Activated T-helper 1 cell treated with anti-CD3 and anti-CD28 coated beads, Interleukin-12 subunit alpha, Interleukin-12 subunit beta, Interleukin-2, Interleukin-4 antibody, amounts not matched to agents 30 ng/mL and 10 ng/mL and 1 ng/mL, durations not matched to agents 14 hours and 24 hours and 36 hours (primary cell): ENCODE measurements around the gene LDB1. TPM values are rescaled to one million over a fixed set of nuclear protein-coding genes. Genes with fewer than 3 reads are reported as not detected.

Experiments used
- DNase-seq: peaks from one replicate; pipeline ENCODE4 v3.0.0; 2021; ENCODE audit warnings: low spot score
- H3K27ac Mint-ChIP-seq: one replicate; pipeline ENCODE4 v1.8.0; 2021; ENCODE audit warnings: mild to moderate bottlenecking, mixed read lengths
- H3K27me3 Mint-ChIP-seq: one replicate; pipeline ENCODE4 v1.8.0; 2022; ENCODE audit warnings: mild to moderate bottlenecking, moderate library complexity, mixed read lengths; ENCODE audit not compliant: insufficient read depth
- H3K36me3 Mint-ChIP-seq: one replicate; pipeline ENCODE4 v1.8.0; 2021; ENCODE audit warnings: low read depth, mixed read lengths
- H3K4me1 Mint-ChIP-seq: one replicate; pipeline ENCODE4 v1.8.0; 2021; ENCODE audit warnings: low read depth, mixed read lengths
- H3K4me3 Mint-ChIP-seq: one replicate; pipeline ENCODE4 v1.8.0; 2021; ENCODE audit warnings: mild to moderate bottlenecking, moderate library complexity, mixed read lengths
- H3K9me3 Mint-ChIP-seq: one replicate; pipeline ENCODE4 v1.8.0; 2021; ENCODE audit warnings: mixed read lengths
- intact Hi-C: fragments of 100-400 bp; cut with micrococcal nuclease; formaldehyde crosslinking; loops from one replicate; pipeline ENCODE4 v1.15.1; 2024
- total RNA-seq: library from RNA; stranded (reverse); gene quantifications from 2 replicates; pipeline ENCODE4 v1.2.3, GENCODE V29; 2022

Gene LDB1
- total RNA-seq, 1 donor from 2014 or later, result 87.1 TPM

DNA sequence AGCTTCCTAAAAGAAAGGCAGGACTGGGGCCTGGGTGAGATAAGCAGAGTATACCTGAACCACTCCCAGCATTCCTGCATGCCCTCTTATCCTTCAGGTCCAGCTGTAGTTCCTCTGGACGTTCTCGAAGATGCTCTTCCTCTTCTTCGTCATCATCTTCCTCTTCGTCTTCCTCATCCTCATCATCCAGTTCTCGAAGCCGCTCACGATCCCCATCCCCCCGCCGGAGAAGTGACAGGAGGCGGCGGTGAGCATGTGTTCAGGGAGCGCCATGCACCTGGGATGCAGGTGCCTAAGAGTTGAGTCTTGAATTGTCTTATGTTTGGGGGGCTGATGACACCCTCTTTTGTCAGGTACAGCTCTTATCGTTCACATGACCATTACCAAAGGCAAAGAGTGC is 28.1 kb upstream of the LDB1 start:
- Mint-ChIP-seq H3K36me3 (peaks cover 64% of the 10 kb centered on the region), H3K9me3 (no peaks in the 10 kb centered on the region), H3K27ac (no peak overlapping the region), H3K4me1 (peaks cover 20% of the 10 kb centered on the region), H3K4me3 (no peak overlapping the region), H3K27me3 (no peaks in the 10 kb centered on the region)
- no peak for DNase-seq
- intact Hi-C loops, result no loop called here

DNA sequence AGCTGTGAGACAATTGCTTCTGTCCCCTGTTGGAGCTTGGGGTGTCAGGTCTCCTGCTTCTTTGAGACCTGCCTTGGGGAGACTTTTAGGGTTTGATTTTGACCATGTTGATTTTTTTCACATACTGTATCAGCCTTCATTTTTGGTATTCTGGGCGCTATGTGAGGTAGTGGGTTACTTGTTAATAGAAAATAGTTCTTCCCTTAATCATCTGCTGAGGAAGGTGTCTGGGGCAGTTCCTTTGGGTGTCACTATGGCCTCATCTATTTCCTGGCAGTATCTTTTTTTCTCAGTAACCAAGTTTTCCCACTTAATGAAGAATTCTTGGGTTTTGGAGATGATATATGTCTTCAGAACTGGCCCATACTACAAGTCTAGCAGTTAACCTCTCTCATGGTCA is 27.4 kb upstream of the LDB1 start:
- no peaks in the 10 kb centered on the region for H3K27me3 Mint-ChIP-seq
- no peak overlapping the region for H3K4me3 Mint-ChIP-seq
- H3K27ac Mint-ChIP-seq, result no peak overlapping the region
- intact Hi-C loops, result no loop called here
- no peaks in the 10 kb centered on the region for H3K9me3 Mint-ChIP-seq
- H3K4me1 Mint-ChIP-seq, result peaks cover 21% of the 10 kb centered on the region
- H3K36me3 Mint-ChIP-seq, result peaks cover 62% of the 10 kb centered on the region
- DNase-seq, result no peak

DNA sequence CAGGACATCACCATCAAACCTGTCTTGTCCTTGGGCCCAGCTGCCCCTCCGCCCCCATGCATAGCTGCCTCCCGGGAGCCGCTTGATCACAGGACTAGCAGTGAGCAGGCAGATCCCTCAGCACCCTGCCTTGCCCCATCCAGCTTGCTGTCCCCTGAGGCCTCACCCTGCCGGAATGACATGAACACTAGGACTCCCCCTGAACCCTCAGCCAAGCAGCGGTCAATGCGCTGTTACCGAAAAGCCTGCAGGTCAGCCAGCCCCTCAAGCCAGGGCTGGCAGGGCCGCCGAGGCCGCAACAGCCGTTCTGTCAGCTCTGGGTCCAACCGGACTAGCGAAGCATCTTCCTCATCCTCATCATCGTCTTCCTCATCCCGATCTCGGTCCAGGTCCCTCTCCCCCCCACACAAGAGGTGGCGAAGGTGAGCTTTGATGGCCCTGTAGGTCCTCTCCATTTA is 26.8 kb upstream of the LDB1 start:
- no peak overlapping the region for H3K27ac Mint-ChIP-seq
- no peak overlapping the region for H3K4me3 Mint-ChIP-seq
- peaks cover 62% of the 10 kb centered on the region for H3K36me3 Mint-ChIP-seq

DNA sequence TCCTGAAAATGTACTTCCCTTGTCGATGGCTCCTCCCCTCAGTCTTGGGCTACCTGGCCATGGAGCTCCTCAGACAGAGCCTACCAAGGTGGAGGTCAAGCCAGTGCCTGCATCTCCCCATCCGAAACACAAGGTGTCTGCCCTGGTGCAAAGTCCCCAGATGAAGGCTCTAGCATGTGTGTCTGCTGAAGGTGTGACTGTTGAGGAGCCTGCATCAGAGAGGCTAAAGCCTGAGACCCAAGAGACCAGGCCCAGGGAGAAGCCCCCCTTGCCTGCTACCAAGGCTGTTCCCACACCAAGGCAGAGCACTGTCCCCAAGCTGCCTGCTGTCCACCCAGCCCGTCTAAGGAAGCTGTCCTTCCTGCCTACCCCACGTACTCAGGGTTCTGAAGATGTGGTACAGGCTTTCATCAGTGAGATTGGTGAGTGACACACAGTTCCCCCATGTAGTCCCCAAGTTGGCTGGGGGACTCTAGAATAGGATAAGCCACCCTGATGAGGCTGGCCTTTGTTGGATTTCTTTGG is 21.5 kb upstream of the LDB1 start:
- no peak for DNase-seq
- Mint-ChIP-seq H3K4me3 (no peak overlapping the region), H3K36me3 (peaks cover 56% of the 10 kb centered on the region), H3K27ac (peak overlapping the region; percentile 16), H3K27me3 (no peaks in the 10 kb centered on the region), H3K4me1 (peaks cover 9% of the 10 kb centered on the region), H3K9me3 (no peaks in the 10 kb centered on the region)
- intact Hi-C loops, result no loop called here

More for the DNA sequence above, 26.8 kb upstream of the LDB1 start:
- Mint-ChIP-seq H3K4me1 (peaks cover 21% of the 10 kb centered on the region), H3K9me3 (no peaks in the 10 kb centered on the region), H3K27me3 (no peaks in the 10 kb centered on the region)
- intact Hi-C loops, result no loop called here
- DNase-seq, result no peak

DNA sequence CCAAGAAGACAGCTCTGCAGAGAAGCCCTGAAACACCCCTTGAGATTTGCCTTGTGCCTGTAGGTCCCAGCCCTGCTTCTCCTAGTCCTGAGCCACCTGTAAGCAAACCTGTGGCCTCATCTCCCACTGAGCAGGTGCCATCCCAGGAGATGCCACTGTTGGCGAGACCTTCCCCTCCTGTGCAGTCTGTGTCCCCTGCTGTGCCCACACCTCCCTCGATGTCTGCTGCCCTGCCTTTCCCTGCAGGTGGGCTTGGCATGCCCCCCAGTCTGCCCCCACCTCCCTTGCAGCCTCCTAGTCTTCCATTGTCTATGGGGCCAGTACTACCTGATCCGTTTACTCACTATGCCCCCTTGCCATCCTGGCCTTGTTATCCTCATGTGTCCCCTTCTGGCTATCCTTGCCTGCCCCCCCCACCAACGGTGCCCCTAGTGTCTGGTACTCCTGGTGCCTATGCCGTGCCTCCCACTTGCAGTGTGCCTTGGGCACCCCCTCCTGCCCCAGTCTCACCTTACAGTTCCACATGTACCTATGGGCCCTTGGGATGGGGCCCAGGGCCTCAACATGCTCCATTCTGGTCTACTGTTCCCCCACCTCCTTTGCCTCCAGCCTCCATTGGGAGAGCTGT is 20.9 kb upstream of the LDB1 start:
- Mint-ChIP-seq H3K9me3 (no peaks in the 10 kb centered on the region), H3K27me3 (no peaks in the 10 kb centered on the region), H3K4me3 (no peak overlapping the region), H3K4me1 (peaks cover 12% of the 10 kb centered on the region), H3K36me3 (peaks cover 54% of the 10 kb centered on the region), H3K27ac (peak overlapping the region; percentile 2)
- DNase-seq, result no peak
- intact Hi-C loops, result no loop called here

DNA sequence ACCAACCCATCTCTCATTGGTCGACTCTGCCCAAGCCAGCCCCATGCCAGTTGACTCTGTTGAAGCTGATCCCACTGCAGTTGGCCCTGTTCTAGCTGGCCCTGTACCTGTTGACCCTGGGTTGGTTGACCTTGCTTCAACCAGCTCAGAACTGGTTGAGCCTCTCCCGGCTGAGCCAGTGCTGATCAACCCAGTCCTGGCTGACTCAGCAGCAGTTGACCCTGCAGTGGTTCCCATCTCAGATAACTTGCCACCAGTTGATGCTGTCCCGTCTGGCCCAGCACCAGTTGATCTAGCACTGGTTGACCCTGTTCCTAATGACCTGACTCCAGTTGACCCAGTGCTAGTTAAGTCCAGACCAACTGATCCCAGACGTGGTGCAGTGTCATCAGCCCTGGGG is 20.1 kb upstream of the LDB1 start:
- H3K27me3 Mint-ChIP-seq, result no peaks in the 10 kb centered on the region
- no peak overlapping the region for H3K27ac Mint-ChIP-seq
- intact Hi-C loops, result no loop called here
- H3K36me3 Mint-ChIP-seq, result peaks cover 54% of the 10 kb centered on the region
- DNase-seq, result no peak
- no peak overlapping the region for H3K4me3 Mint-ChIP-seq
- H3K9me3 Mint-ChIP-seq, result no peaks in the 10 kb centered on the region
- peaks cover 18% of the 10 kb centered on the region for H3K4me1 Mint-ChIP-seq

DNA sequence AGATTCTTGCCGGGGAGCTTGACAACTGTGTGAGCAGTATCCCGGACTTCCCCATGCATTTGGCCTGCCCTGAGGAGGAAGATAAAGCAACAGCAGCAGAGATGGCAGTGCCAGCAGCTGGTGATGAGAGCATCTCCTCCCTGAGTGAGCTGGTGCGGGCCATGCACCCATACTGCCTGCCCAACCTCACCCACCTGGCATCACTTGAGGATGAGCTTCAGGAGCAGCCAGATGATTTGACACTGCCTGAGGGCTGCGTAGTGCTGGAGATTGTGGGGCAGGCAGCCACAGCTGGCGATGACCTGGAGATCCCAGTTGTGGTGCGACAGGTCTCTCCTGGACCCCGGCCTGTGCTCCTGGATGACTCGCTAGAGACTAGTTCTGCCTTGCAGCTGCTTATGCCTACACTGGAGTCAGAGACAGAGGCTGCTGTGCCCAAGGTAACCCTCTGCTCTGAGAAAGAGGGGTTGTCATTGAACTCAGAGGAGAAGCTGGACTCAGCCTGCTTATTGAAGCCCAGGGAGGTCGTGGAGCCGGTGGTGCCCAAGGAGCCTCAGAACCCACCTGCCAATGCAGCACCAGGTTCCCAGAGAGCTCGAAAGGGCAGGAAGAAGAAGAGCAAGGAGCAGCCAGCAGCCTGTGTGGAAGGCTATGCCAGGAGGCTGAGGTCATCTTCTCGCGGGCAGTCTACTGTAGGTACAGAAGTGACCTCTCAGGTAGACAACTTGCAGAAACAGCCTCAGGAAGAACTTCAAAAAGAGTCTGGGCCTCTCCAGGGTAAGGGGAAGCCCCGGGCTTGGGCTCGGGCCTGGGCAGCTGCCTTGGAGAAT is 19.3 kb upstream of the LDB1 start:
- H3K36me3 Mint-ChIP-seq, result peaks cover 55% of the 10 kb centered on the region
- H3K4me1 Mint-ChIP-seq, result peaks cover 25% of the 10 kb centered on the region

DNA sequence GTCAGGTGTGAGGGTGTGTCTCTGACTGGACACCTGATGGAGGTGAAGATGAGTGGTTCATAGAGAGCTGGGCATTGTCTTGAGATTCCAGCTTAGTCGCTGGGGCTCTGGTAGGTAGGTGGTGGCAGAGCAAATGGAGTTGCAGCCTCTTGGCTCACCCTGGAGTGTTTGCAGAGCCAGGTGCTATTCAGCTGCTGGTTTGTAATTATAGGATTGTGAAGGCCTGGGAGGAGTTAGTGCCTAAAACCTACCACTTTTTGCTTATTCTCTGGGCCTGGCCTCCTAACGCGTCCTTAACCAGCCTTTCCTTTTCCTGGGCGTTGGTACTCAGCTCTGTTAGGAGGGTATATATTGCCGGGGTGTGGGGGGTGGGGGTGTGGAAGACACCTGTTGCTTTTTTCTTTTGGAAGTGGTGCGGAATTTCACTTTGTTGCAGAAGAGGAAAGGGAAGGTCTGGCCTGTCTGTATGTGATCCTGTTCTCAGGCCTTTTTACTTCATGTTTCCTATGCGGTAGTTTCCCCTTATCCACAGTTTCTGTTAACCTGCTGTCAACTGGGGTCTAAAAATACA is 15.9 kb upstream of the LDB1 start:
- no peak overlapping the region for H3K4me3 Mint-ChIP-seq
- H3K27me3 Mint-ChIP-seq, result no peaks in the 10 kb centered on the region
- no peaks in the 10 kb centered on the region for H3K9me3 Mint-ChIP-seq
- peaks cover 38% of the 10 kb centered on the region for H3K36me3 Mint-ChIP-seq
- peak overlapping the region; percentile 6 for H3K27ac Mint-ChIP-seq
- H3K4me1 Mint-ChIP-seq, result peaks cover 29% of the 10 kb centered on the region
- intact Hi-C loops, result no loop called here
- DNase-seq, result no peak

More for the DNA sequence above, 19.3 kb upstream of the LDB1 start:
- Mint-ChIP-seq H3K27ac (no peak overlapping the region), H3K9me3 (no peaks in the 10 kb centered on the region), H3K27me3 (no peaks in the 10 kb centered on the region), H3K4me3 (no peak overlapping the region)
- no peak for DNase-seq
- intact Hi-C loops, result no loop called here

DNA sequence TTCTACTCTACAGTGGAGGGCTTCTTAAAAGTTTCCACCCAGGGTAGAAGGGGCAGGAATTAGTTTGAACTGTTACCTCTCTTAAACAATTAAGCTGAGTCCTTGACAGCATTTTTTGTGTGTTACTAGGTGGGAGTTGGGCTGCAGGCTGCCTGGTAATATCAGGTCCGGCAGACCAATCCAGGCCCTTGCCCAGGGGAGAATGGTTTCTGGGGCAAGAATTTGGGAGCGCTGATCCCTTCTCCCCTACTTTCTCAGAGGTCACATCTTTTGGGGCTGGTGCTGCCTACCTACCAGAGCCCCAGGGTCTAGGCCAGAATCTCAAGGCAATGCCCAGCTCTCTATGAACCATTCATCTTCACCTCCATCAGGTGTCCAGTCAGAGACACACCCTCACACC is 14.2 kb upstream of the LDB1 start:
- intact Hi-C loops, result loop anchor here (5.0 kb wide), 2 partner anchors 508 to 578 kb away; partner anchors contain the start of genes ARL3, SFXN2 and TRIM8

DNA sequence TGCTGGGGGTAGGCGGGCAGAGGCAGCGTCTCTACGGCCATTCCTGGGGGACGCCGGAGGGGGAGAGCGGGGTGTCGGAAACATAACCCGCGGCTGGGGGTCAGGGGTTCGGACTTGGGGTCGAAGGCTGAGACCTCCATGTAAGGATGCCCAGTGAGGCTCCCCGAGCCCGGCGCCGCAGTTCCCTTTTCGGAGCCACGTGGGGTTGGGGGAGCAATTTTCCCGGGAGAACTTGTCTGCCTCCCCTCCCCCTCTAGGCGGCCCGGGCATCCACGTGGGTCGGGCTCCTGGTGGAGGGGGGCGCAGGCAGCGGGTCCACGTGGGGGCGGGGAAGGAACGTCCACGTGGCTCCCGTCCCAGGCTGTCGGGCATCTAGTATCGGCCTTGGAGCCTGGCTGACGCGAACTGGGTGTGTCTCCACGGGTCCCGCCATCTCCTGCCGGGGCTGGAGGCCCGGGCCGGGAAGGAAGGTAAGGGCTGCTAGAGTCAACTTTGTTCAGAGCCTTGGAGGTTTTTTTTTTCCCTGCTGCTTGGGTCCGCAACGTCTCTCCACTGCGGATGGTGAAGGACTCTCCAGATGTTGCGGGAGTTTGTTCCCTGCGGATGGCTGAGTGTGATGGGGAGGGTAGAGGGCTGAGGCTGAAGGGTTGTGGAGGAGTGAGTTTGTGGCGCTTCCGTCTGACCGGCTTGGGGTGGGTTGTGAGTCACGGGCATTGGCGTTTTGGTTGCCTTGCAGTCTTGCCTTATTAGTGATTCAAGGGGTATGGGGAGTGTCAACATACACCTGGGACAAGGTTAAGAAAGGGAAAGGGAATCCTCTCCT is 13.4 kb upstream of the LDB1 start:
- Mint-ChIP-seq H3K36me3 (peaks cover 19% of the 10 kb centered on the region), H3K4me3 (peak overlapping the region; percentile 95), H3K9me3 (no peaks in the 10 kb centered on the region), H3K4me1 (peaks cover 29% of the 10 kb centered on the region), H3K27me3 (no peaks in the 10 kb centered on the region), H3K27ac (peak overlapping the region; percentile 94)
- intact Hi-C loops, result loop anchor here (2.0 to 5.0 kb wide), 3 partner anchors 55 to 579 kb away; partner anchors contain the start of genes ARL3, SFXN2 and TRIM8
- peak; percentile 50 for DNase-seq

More for the DNA sequence above, 14.2 kb upstream of the LDB1 start:
- Mint-ChIP-seq H3K36me3 (peaks cover 26% of the 10 kb centered on the region), H3K4me3 (peak overlapping the region; percentile 95), H3K27ac (peak overlapping the region; percentile 88), H3K9me3 (no peaks in the 10 kb centered on the region), H3K27me3 (no peaks in the 10 kb centered on the region), H3K4me1 (peaks cover 29% of the 10 kb centered on the region)
- no peak for DNase-seq

DNA sequence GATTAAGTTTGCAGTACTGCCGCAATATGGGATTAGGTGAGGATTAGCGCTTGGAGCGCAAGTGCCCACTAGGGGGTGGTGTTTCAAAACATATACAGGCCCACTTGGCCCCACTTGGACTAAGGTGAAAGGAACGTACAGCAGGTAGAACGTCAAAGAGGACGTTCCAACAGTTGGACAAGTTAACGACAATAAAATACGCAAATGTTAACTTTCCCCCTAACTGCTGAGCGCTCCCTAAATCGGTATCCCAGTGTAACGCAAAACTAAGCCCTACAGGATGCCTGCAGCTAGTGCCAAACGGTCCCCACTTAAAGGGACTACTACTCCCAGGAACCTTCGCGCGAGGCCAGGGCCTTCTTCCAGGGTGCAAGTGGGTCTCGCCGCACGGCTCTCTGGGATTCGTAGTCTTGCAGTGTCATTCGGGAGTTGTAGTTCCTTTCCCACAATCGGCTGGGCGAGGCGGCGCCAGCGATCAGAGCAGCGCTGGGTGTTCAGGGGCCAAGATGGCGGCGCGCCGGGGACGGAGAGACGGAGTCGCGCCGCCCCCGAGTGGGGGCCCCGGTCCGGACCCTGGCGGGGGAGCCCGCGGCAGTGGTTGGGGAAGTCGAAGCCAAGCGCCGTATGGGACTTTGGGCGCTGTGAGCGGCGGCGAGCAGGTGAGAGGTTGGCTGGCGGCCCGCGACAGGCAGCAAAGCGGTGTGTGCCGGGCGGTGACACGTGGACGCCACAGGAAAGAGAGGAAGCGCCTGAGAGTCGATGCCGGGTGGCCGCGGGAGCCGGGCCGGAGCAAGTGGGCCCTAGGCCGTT is 12.6 kb upstream of the LDB1 start, which contains the start of gene PPRC1:
TSS of gene PPRC1 (plus strand) at position 478 of the 810 bp plus-strand sequence. CDS start at position 507, 29 bp downstream.
- Mint-ChIP-seq H3K9me3 (no peaks in the 10 kb centered on the region), H3K36me3 (peaks cover 19% of the 10 kb centered on the region), H3K4me1 (peaks cover 29% of the 10 kb centered on the region), H3K27ac (peak within 1 kb of the TSS; percentile 94), H3K4me3 (peak within 1 kb of the TSS; percentile 95), H3K27me3 (no peaks in the 10 kb centered on the region)
- peak; percentile 97 for DNase-seq
- intact Hi-C loops, result loop anchor here (1.0 to 5.0 kb wide), 12 partner anchors 12 to 580 kb away; partner anchors contain the start of genes ACTR1A, ARL3, ARMH3 and CUEDC2
